ENCODE results near the gene CERKL. TPM values are rescaled to one million over a fixed set of nuclear protein-coding genes. Genes with fewer than 3 reads are reported as not detected.

CERKL gene
- total and polyA plus RNA-seq, 2 experiments from 2014 or later, result 0.32 to 0.69 TPM

DNA sequence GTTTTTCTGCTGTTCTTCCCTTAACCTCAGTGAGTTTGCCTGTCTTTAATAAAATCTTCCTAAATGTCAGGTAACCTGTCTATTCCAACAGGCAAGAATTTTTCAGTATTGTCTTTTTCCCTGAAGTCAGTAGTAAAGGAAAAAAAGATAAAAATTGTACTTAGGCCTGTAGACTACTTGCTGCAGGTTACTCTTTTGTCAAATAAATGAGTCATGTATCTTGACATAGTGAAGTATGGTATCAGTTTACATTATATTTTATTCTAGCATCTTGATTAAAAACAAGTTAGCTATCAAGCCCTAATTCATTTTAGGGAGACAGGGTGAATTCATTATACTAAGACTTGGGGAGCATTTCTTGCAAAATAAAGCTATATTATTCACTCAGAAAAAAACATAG, 139.9 kb downstream of the CERKL start:
- Histone ChIP-seq H4K20me1 (replicated peaks; ENCODE audit: insufficient read depth) (no peaks in the 10 kb centered on the region), H3K27me3 (ENCODE audit: insufficient read depth) (no peaks in the 10 kb centered on the region), H3K9me2 (ENCODE audit: insufficient read depth) (no peaks in the 10 kb centered on the region), H3F3A (replicated peaks; ENCODE audit: low read depth) (no peaks in the 10 kb centered on the region), H3K4me3 (no peak overlapping the region), H3K4me2 (no peak overlapping the region), H2AFZ (no peak overlapping the region), H3K36me3 (ENCODE audit: insufficient read depth) (no peaks in the 10 kb centered on the region), H3K27ac (ENCODE audit: low read depth) (no peak overlapping the region), H3K4me1 (ENCODE audit: insufficient read depth) (peaks cover 6% of the 10 kb centered on the region), H3K79me2 (replicated peaks; ENCODE audit: insufficient read depth) (no peaks in the 10 kb centered on the region)
- DNase-seq (ENCODE audit: low spot score), result no peak
- no peak for ATAC-seq
- peaks cover 2% of the 10 kb centered on the region for H3K27me3 Mint-ChIP-seq (ENCODE audit: insufficient read depth, low read depth, poor library complexity)
- no peak overlapping the region for H3K27ac Mint-ChIP-seq
- H3K4me1 Mint-ChIP-seq, result peaks cover 4% of the 10 kb centered on the region
- no peak for TF ChIP-seq ZNF462 (CRISPR knock-in tag; IDR thresholded peaks at IDR 0.05)
- no peak for TF ChIP-seq ZNF114 (CRISPR knock-in tag; IDR thresholded peaks at IDR 0.05)
- TF ChIP-seq, protein P1, sequence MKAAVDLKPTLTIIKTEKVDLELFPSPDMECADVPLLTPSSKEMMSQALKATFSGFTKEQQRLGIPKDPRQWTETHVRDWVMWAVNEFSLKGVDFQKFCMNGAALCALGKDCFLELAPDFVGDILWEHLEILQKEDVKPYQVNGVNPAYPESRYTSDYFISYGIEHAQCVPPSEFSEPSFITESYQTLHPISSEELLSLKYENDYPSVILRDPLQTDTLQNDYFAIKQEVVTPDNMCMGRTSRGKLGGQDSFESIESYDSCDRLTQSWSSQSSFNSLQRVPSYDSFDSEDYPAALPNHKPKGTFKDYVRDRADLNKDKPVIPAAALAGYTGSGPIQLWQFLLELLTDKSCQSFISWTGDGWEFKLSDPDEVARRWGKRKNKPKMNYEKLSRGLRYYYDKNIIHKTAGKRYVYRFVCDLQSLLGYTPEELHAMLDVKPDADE (IDR thresholded peaks at IDR 0.05), result no peak
- TF ChIP-seq REST (IDR thresholded peaks at IDR 0.05; ENCODE audit: unreplicated experiment), result no peak
- no peak for TF ChIP-seq STAT1 (IDR thresholded peaks at IDR 0.05; ENCODE audit: unreplicated experiment)
- TF ChIP-seq JUNB (IDR thresholded peaks at IDR 0.05; ENCODE audit: unreplicated experiment), result no peak
- TF ChIP-seq ZNF331 (CRISPR knock-in tag; IDR thresholded peaks at IDR 0.05; ENCODE audit: low read depth), result no peak
- TF ChIP-seq, protein P2, sequence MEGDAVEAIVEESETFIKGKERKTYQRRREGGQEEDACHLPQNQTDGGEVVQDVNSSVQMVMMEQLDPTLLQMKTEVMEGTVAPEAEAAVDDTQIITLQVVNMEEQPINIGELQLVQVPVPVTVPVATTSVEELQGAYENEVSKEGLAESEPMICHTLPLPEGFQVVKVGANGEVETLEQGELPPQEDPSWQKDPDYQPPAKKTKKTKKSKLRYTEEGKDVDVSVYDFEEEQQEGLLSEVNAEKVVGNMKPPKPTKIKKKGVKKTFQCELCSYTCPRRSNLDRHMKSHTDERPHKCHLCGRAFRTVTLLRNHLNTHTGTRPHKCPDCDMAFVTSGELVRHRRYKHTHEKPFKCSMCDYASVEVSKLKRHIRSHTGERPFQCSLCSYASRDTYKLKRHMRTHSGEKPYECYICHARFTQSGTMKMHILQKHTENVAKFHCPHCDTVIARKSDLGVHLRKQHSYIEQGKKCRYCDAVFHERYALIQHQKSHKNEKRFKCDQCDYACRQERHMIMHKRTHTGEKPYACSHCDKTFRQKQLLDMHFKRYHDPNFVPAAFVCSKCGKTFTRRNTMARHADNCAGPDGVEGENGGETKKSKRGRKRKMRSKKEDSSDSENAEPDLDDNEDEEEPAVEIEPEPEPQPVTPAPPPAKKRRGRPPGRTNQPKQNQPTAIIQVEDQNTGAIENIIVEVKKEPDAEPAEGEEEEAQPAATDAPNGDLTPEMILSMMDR (conservative IDR thresholded peaks at IDR 0.05; ENCODE audit: low read depth in 2 of 2), result no peak
- TF ChIP-seq POLR2AphosphoS5 (IDR thresholded peaks at IDR 0.05; ENCODE audit: low read depth), result no peak
- TF ChIP-seq EZH2 (IDR thresholded peaks at IDR 0.05; ENCODE audit: low read depth, unreplicated experiment), result no peak
- no peak for TF ChIP-seq EZH2phosphoT487 (IDR thresholded peaks at IDR 0.05; ENCODE audit: unreplicated experiment)
- no peak for TF ChIP-seq NANOG (IDR thresholded peaks at IDR 0.05; ENCODE audit: borderline replicate concordance)
- TF ChIP-seq CREB1 (CRISPR knock-in tag; IDR thresholded peaks at IDR 0.05; ENCODE audit: low read depth), result no peak
- no peaks in the 10 kb centered on the region for H3K9me3 Mint-ChIP-seq
- H3K4me3 Mint-ChIP-seq, result no peak overlapping the region
- H3K36me3 Mint-ChIP-seq (ENCODE audit: low read depth), result no peaks in the 10 kb centered on the region

Measured in GM23338 (cell line).